Heart left ventricle (tissue), 16 donors: ENCODE measurements around the gene RPS2. TPM values are rescaled to one million over a fixed set of nuclear protein-coding genes. Genes with fewer than 3 reads are reported as not detected.

Experiments used
- ATAC-seq, 4 donors: fragments of 200-7000 bp; cut with Tn5 transposase; one replicate each; pipeline ENCODE4 v1.9.1; 2020 to 2022; ENCODE audit warnings: moderate library complexity in 4 of 4, mild to moderate bottlenecking in 3 of 4, moderate number of reproducible peaks in 1 of 4
- DNase-seq, 5 donors: peaks; one replicate each; pipeline ENCODE4 v3.0.0-alpha.2; 2020
- H3K27ac ChIP-seq, 12 donors: fragments of 200-600 bp; sonication (generic) in 4 of 12; one replicate each; pipeline versions ENCODE4 v1.5.0 to v1.8.0; 2016 to 2022; ENCODE audit warnings: mild to moderate bottlenecking in 2 of 12
- H3K27me3 ChIP-seq, 9 donors: fragments of 200-600 bp; sonication (generic) in 2 of 9; one replicate each; pipeline versions ENCODE4 v1.5.1 to v1.8.0; 2016 to 2022; ENCODE audit warnings: mild to moderate bottlenecking in 3 of 9
- H3K36me3 ChIP-seq, 9 donors: fragments of 200-600 bp; sonication (generic) in 2 of 9; one replicate each; pipeline versions ENCODE4 v1.5.0 to v1.8.0; 2018 to 2022; ENCODE audit warnings: mild to moderate bottlenecking in 2 of 9
- H3K4me1 ChIP-seq, 12 donors: fragments of 200-600 bp; sonication (generic) in 4 of 12; one replicate each; pipeline versions ENCODE4 v1.5.0 to v1.8.0; 2016 to 2022; ENCODE audit warnings: mild to moderate bottlenecking in 3 of 12
- H3K4me3 ChIP-seq, 12 donors: fragments of 200-600 bp; sonication (generic) in 4 of 12; one replicate each; pipeline versions ENCODE4 v1.5.0 to v1.8.0; 2017 to 2022; ENCODE audit warnings: mild to moderate bottlenecking in 9 of 12, moderate library complexity in 4 of 12
- H3K9me3 ChIP-seq, 12 donors: fragments of 200-600 bp; sonication (generic) in 4 of 12; one replicate each; pipeline versions ENCODE4 v1.5.0 to v1.8.0; 2016 to 2022; ENCODE audit warnings: mild to moderate bottlenecking in 1 of 12
- CTCF ChIP-seq, 12 donors: fragments of 200-600 bp; sonication (generic) in 4 of 12; IDR thresholded peaks; one replicate each; pipeline versions ENCODE4 v1.5.0 to v1.8.0; 2018 to 2022; ENCODE audit warnings: antibody characterized with exemption in 12 of 12, mild to moderate bottlenecking in 5 of 12
- POLR2A ChIP-seq, 2 donors: fragments of 450-650 bp; IDR thresholded peaks; one replicate each; pipeline ENCODE4 v1.6.1; 2017; ENCODE audit warnings: antibody characterized with exemption in 2 of 2, mild to moderate bottlenecking in 2 of 2, moderate library complexity in 2 of 2
- WGBS, 4 donors: extraction: QIAGEN DNeasy Blood & Tissue Kit in 2 of 4; methylation state at CpG; one replicate each; pipeline versions ENCODE4 v1.1.5 to v1.1.7; 2013 to 2018; 5-methylcytosine and 5-hydroxymethylcytosine counted together
- intact Hi-C, 10 donors: fragments of 100-400 bp; cut with DNase I; formaldehyde crosslinking; loops; one replicate each; pipeline versions ENCODE4 v1.11.1 to v1.14.2; 2022
- polyA plus RNA-seq, 2 donors: library from polyadenylated mRNA; stranded (reverse); fragments of 200-250 nt; gene quantifications; one replicate each; pipeline ENCODE4 v1.2.3, GENCODE V29; 2013
- total RNA-seq, 9 donors: library from RNA; depleted of rRNA in 2 of 9; stranded (reverse); fragments of >200 nt in 2 of 9; fragmentation: NEBNext Ultra II Directional in 3 of 9; extraction: Animal tissue kit (Norgen Biotek cat#: 25700) in 3 of 9; gene quantifications; one replicate each; pipeline versions ENCODE4 v1.1.0 to v1.2.4, GENCODE V29; 2016 to 2023
- donor health status: ischemic (EF 13 %, LVEDD 7.1; RV severe dilation, severe dysfunction).
- donor health status: healthy with polysubstance abuse.
- donor health status: DM: no; HTN: yes; CAD: no.
- donor health status: DM: no; HTN: no; CAD: no.
- donor health status: ischemic (EF 25% LVEDD 6.9; RV normal size, moderate dysfunction).
- donor health status: ischemic (EF 25% LVEDD 5.7; RV mildly dilated, moderate dysfunction).
- donor health status: healthy.
- donor health status: DM: yes; HTN: yes; CAD: no.
- donor health status: ischemic (EF 35%, LVEDD 5.7; RV mildly dilated, moderate dysfunction).
- donor health status: nonischemic (EF 11% LVEDD 7.7; RV severe dilation, severe dysfunction).
- donor health status: DM: yes; HTN: yes; CAD: no.
- donor health status: PGD.
- donor health status: ischemic (EF 29% LVEDD 5.4; RV normal size, mild dysfunction).
- donor health status: nonischemic (EF 23%, LVEDD 6.1; RV moderate dilation, normal function).

RPS2 gene
- total and polyA plus RNA-seq, 11 donors = 673 to 2,484 (median 1,002) TPM

- DNase-seq (peak in 1 of 5 donors; percentile 54), ATAC-seq (peak in 3 of 4 donors; percentile 7 to 51 (median 15))
- intact Hi-C loops = loop anchor here in 1 of 10 donors (5.0 kb wide), 1 partner anchor 70 kb away; no protein-coding TSS in a partner anchor
- peaks cover 0 to 8% (median under 1%) of the 10 kb centered on the region in 9 donors for H3K36me3 ChIP-seq
- 65 to 72% (median 70%) methylated on average over 16 to 19 of the region's 19 CpGs for WGBS, 4 donors
- H3K4me3 ChIP-seq = no peak overlapping the region
- no peak overlapping the region for H3K27ac ChIP-seq
- TF ChIP-seq POLR2A (IDR thresholded peaks at IDR 0.05) = no peak
- TF ChIP-seq CTCF (IDR thresholded peaks at IDR 0.05) = peak in 1 of 12 donors; percentile 9
- H3K9me3 ChIP-seq = no peaks in the 10 kb centered on the region
- H3K4me1 ChIP-seq = peaks cover 0 to 12% (median 7%) of the 10 kb centered on the region in 12 donors
- no peaks in the 10 kb centered on the region for H3K27me3 ChIP-seq
These were observed 32.3 kb downstream of the RPS2 start for GRCh38 chr16:1932050-1933028.

- 61 to 84% (median 78%) methylated on average over 10 of the region's 10 CpGs for WGBS, 4 donors
- Histone ChIP-seq H3K27ac (no peak overlapping the region), H3K4me1 (peaks cover 0 to 12% (median 7%) of the 10 kb centered on the region in 12 donors), H3K36me3 (no peaks in the 10 kb centered on the region), H3K4me3 (peak overlapping the region in 1 of 12 donors; percentile 70), H3K27me3 (no peaks in the 10 kb centered on the region), H3K9me3 (no peaks in the 10 kb centered on the region)
- TF ChIP-seq POLR2A (IDR thresholded peaks at IDR 0.05) (no peak), CTCF (IDR thresholded peaks at IDR 0.05) (no peak)
- DNase-seq (no peak), ATAC-seq (no peak)
- intact Hi-C loops = loop anchor here in 2 of 10 donors (2.0 to 5.0 kb wide), 2 partner anchors 66 to 68 kb away; no protein-coding TSS in a partner anchor
These were observed 34.3 kb downstream of the RPS2 start for GRCh38 chr16:1930338-1930720.

GRCh38 chr16:1929578-1930337, 34.9 kb downstream of the RPS2 start:
- H3K36me3 ChIP-seq = no peaks in the 10 kb centered on the region
- WGBS, 4 donors = 12 to 32% (median 18%) methylated on average over 17 to 70 of the region's 70 CpGs
- peaks cover 0 to 12% (median 7%) of the 10 kb centered on the region in 12 donors for H3K4me1 ChIP-seq
- intact Hi-C loops = loop anchor here in 8 of 10 donors (1.0 to 5.0 kb wide), 4 partner anchors 65 to 222 kb away; partner anchors contain the start of gene MAPK8IP3 (in 1 of the 8)
- no peaks in the 10 kb centered on the region for H3K9me3 ChIP-seq
- peak; percentile 90 to 97 (median 91) for DNase-seq
- peak overlapping the region; percentile 36 to 85 (median 76) for H3K27ac ChIP-seq
- peaks cover 0 to 5% (median 0%) of the 10 kb centered on the region in 9 donors for H3K27me3 ChIP-seq
- peak overlapping the region; percentile 37 to 74 (median 64) for H3K4me3 ChIP-seq
- ATAC-seq = peak; percentile 75 to 95 (median 91)
- peak in 1 of 2 donors; percentile 50 for TF ChIP-seq POLR2A (IDR thresholded peaks at IDR 0.05)
- TF ChIP-seq CTCF (IDR thresholded peaks at IDR 0.05) = peak; percentile 83 to 100 (median 98)
